Osteocyte (in vitro differentiated cells): ENCODE results near the gene RNF182. TPM values are rescaled to one million over a fixed set of nuclear protein-coding genes. Genes with fewer than 3 reads are reported as not detected.
A peak's percentile ranks its signal among the peaks of the same experiment; 100 is the strongest.
"Not testable (repeated sequence)": the region's sequence is repeated elsewhere in the genome, so short reads cannot be mapped to it uniquely, and the experiment has no call there.

Experiments used
- DNase-seq: peaks from one replicate; pipeline ENCODE4 v3.0.0; 2021; ENCODE audit warnings: mixed read lengths; ENCODE audit not compliant: unreplicated experiment; ENCODE audit errors: extremely low spot score
- H3K27ac Mint-ChIP-seq: one replicate; pipeline ENCODE4 v1.8.0; 2021; ENCODE audit warnings: mild to moderate bottlenecking, mixed read lengths; ENCODE audit not compliant: unreplicated experiment
- H3K27me3 Mint-ChIP-seq: one replicate; pipeline ENCODE4 v1.8.0; 2021; ENCODE audit warnings: mixed read lengths; ENCODE audit not compliant: unreplicated experiment
- H3K36me3 Mint-ChIP-seq: one replicate; pipeline ENCODE4 v1.8.0; 2021; ENCODE audit warnings: mixed read lengths; ENCODE audit not compliant: unreplicated experiment
- H3K4me1 Mint-ChIP-seq: one replicate; pipeline ENCODE4 v1.8.0; 2021; ENCODE audit warnings: mixed read lengths; ENCODE audit not compliant: unreplicated experiment
- H3K4me3 Mint-ChIP-seq: one replicate; pipeline ENCODE4 v1.8.0; 2021; ENCODE audit warnings: mild to moderate bottlenecking, moderate library complexity, mixed read lengths; ENCODE audit not compliant: unreplicated experiment
- H3K9me3 Mint-ChIP-seq: one replicate; pipeline ENCODE4 v1.8.0; 2021; ENCODE audit warnings: mixed read lengths; ENCODE audit not compliant: unreplicated experiment
- CTCF ChIP-seq: fragments of 200-600 bp; sonication (generic); IDR thresholded peaks from 2 replicates; pipeline ENCODE4 v1.5.0; 2021; ENCODE audit warnings: antibody characterized with exemption, mild to moderate bottlenecking, moderate library complexity
- long read RNA-seq: library from polyadenylated mRNA; unstranded; transcript quantifications from one replicate; pipeline ENCODE4 v2.0.0, GENCODE V29; 2021
- total RNA-seq: library from RNA; stranded (reverse); gene quantifications from 2 replicates; pipeline ENCODE4 v1.2.1, GENCODE V29; 2021

The RNF182 gene
- 9.8 and 11.0 TPM in 2 replicates for total RNA-seq
- long read RNA-seq, transcript RNF182-201 (2 exons, 826 nt) = minor isoform, 17 of 67 reads
- long read RNA-seq, transcript RNF182-204 (3 exons, 3,706 nt) = major isoform, 31 of 67 reads
- long read RNA-seq, partial matches to known transcripts = 9 of 67 reads
- long read RNA-seq, other reads (novel, unspliced or antisense) = 6 of 67 reads

GRCh38 chr6:13924949-13925881 lies at the start of gene RNF182:
RNF182 (plus strand) TSS chr6:13924952; CDS start chr6:13977120, 52,168 bp downstream.
- Mint-ChIP-seq H3K4me3 (peak within 1 kb of the TSS; percentile 88), H3K27me3 (no peaks in the 10 kb centered on the region), H3K9me3 (no peaks in the 10 kb centered on the region), H3K4me1 (peaks cover 20% of the 10 kb centered on the region), H3K36me3 (no peaks in the 10 kb centered on the region), H3K27ac (peak within 1 kb of the TSS; percentile 94)
- peak; percentile 84 for DNase-seq
- TF ChIP-seq CTCF = no peak

- Mint-ChIP-seq H3K9me3 (no peaks in the 10 kb centered on the region), H3K36me3 (no peaks in the 10 kb centered on the region), H3K27me3 (no peaks in the 10 kb centered on the region), H3K4me1 (peaks cover 15% of the 10 kb centered on the region), H3K27ac (no peak overlapping the region), H3K4me3 (no peak overlapping the region)
- no peak for TF ChIP-seq CTCF
- no peak for DNase-seq
Observed at GRCh38 chr6:13877051-13877450, 47.7 kb upstream of the RNF182 start.

GRCh38 chr6:13880061-13880663 lies 44.6 kb upstream of the RNF182 start:
- H3K27me3 Mint-ChIP-seq, H3K9me3 Mint-ChIP-seq, H3K27ac Mint-ChIP-seq, H3K36me3 Mint-ChIP-seq, H3K4me3 Mint-ChIP-seq, DNase-seq, H3K4me1 Mint-ChIP-seq: not testable (repeated sequence)

GRCh38 chr6:13881621-13882165 lies 43.1 kb upstream of the RNF182 start:
- peaks cover 3% of the 10 kb centered on the region for H3K4me1 Mint-ChIP-seq

More at GRCh38 chr6:13881621-13882165, 43.1 kb upstream of the RNF182 start:
- H3K9me3 Mint-ChIP-seq = no peaks in the 10 kb centered on the region
- H3K27ac Mint-ChIP-seq = no peak overlapping the region
- H3K4me3 Mint-ChIP-seq = no peak overlapping the region
- TF ChIP-seq CTCF = no peak
- no peaks in the 10 kb centered on the region for H3K36me3 Mint-ChIP-seq
- DNase-seq = no peak
- no peaks in the 10 kb centered on the region for H3K27me3 Mint-ChIP-seq
